Endothelial cell of umbilical vein (primary cell): ENCODE data around the gene SLC66A2. TPM values are rescaled to one million over a fixed set of nuclear protein-coding genes. Genes with fewer than 3 reads are reported as not detected.

ENCODE experiments used
- BruUV-seq: library from RNA; stranded (reverse); fragments of 400-500 nt; replicated peaks from 2 replicates; lab custom pipeline; 2021; lab: Mats Ljungman, UMichigan
- CTCF ChIA-PET: fragments of 300-600, 350-600 bp; sonication (Branson Sonifier 250); formaldehyde crosslinking; loops from one replicate; lab custom pipeline; 2021; ENCODE audit warnings: antibody characterized with exemption, inconsistent platforms; lab: Charles Lee
- POLR2A ChIA-PET: fragments of 300-600, 350-600 bp; sonication (Branson Sonifier 250); formaldehyde crosslinking; loops from one replicate; lab custom pipeline; 2021; ENCODE audit warnings: antibody characterized with exemption, inconsistent platforms; lab: Charles Lee
- DNase-seq: peaks from one replicate; pipeline ENCODE4 v3.0.0-alpha.2; 2011; ENCODE audit warnings: low read depth, low spot score
- FAIRE-seq: peaks from 2 replicates; lab custom pipeline; 2011; peaks lifted over from hg19 to GRCh38; lab: Jason Lieb, UNC
- H2AFZ ChIP-seq: 2 replicates; pipeline ENCODE4 v1.6.0; 2012; ENCODE audit warnings: low read depth, low read length, control low read depth, inconsistent platforms
- H3K27ac ChIP-seq: 2 replicates; pipeline ENCODE4 v1.5.1; 2011; ENCODE audit warnings: low read depth, mild to moderate bottlenecking, control low read depth, low read length, moderate library complexity; ENCODE audit not compliant: insufficient read depth
- H3K27me3 ChIP-seq, 2 experiments: 2 replicates each; pipeline versions ENCODE4 v1.6.0 to v1.6.1; 2011; ENCODE audit warnings: low read length in 2 of 2, mixed read lengths in 1 of 2; ENCODE audit not compliant: control insufficient read depth in 2 of 2, insufficient read depth in 2 of 2
- H3K36me3 ChIP-seq, 2 experiments: 2 replicates in 1 of 2; 3 replicates in 1 of 2; pipeline ENCODE4 v1.5.1; 2011; ENCODE audit warnings: low read length in 2 of 2, mild to moderate bottlenecking in 1 of 2, moderate library complexity in 1 of 2; ENCODE audit not compliant: control insufficient read depth in 2 of 2, insufficient read depth in 2 of 2; ENCODE audit errors: extremely low read depth in 1 of 2
- H3K4me1 ChIP-seq: 3 replicates; pipeline ENCODE4 v1.5.1; 2011; ENCODE audit warnings: mild to moderate bottlenecking, low read length; ENCODE audit not compliant: control insufficient read depth, insufficient read depth; ENCODE audit errors: extremely low read depth
- H3K4me2 ChIP-seq: 2 replicates; pipeline ENCODE4 v1.6.1; 2011; ENCODE audit warnings: low read length, control low read depth, mixed read lengths; ENCODE audit not compliant: insufficient read depth
- H3K4me3 ChIP-seq, 3 experiments: fragments of 200-600 bp in 1 of 3; sonication (generic), shearing (Covaris generic) in 1 of 3; replicated peaks in 1 of 3; 2 replicates each; pipeline ENCODE4 v1.5.1; 2011 to 2016; ENCODE audit warnings: control low read depth in 3 of 3, low read length in 3 of 3, mild to moderate bottlenecking in 2 of 3, inconsistent platforms in 1 of 3, low read depth in 1 of 3, moderate library complexity in 1 of 3; ENCODE audit not compliant: insufficient read depth in 1 of 3
- H3K79me2 ChIP-seq: 2 replicates; pipeline ENCODE4 v1.6.0; 2012; ENCODE audit warnings: low read length, inconsistent platforms; ENCODE audit not compliant: control insufficient read depth, insufficient read depth
- H3K9ac ChIP-seq: replicated peaks from 2 replicates; pipeline ENCODE3; 2011; ENCODE audit warnings: low read length, control low read depth; ENCODE audit not compliant: insufficient read depth; ENCODE audit errors: extremely low read depth
- H3K9me1 ChIP-seq: replicated peaks from 3 replicates; pipeline ENCODE4 v1.6.0; 2011; ENCODE audit warnings: mild to moderate bottlenecking, low read length; ENCODE audit not compliant: control insufficient read depth, insufficient read depth; ENCODE audit errors: extremely low read depth
- H3K9me3 ChIP-seq: replicated peaks from 2 replicates; pipeline ENCODE4 v1.5.1; 2012; ENCODE audit warnings: low read length, inconsistent platforms; ENCODE audit not compliant: control insufficient read depth, insufficient read depth
- H4K20me1 ChIP-seq: replicated peaks from 2 replicates; pipeline ENCODE3; 2011; ENCODE audit warnings: mild to moderate bottlenecking, low read length; ENCODE audit not compliant: control insufficient read depth, insufficient read depth; ENCODE audit errors: extremely low read depth
- CTCF ChIP-seq, 2 donors: IDR thresholded peaks; 1 replicate in 1 of 2; 2 replicates in 1 of 2; pipeline ENCODE4 v1.5.1; 2011; ENCODE audit warnings: low read length in 2 of 2, mild to moderate bottlenecking in 2 of 2, moderate library complexity in 2 of 2, control low read depth in 1 of 2, inconsistent platforms in 1 of 2, low read depth in 1 of 2; ENCODE audit not compliant: insufficient read depth in 1 of 2; ENCODE audit errors: extremely low read depth in 1 of 2
- EZH2 ChIP-seq: IDR thresholded peaks from 2 replicates; pipeline ENCODE4 v1.6.1; 2012; ENCODE audit warnings: borderline replicate concordance, low read depth, mild to moderate bottlenecking, moderate library complexity, low read length, inconsistent platforms; ENCODE audit not compliant: severe bottlenecking
- FOS ChIP-seq: IDR thresholded peaks from 2 replicates; pipeline ENCODE4 v1.6.1; 2011; ENCODE audit warnings: mild to moderate bottlenecking, low read length, moderate library complexity, borderline replicate concordance; ENCODE audit not compliant: insufficient read depth
- GATA2 ChIP-seq: IDR thresholded peaks from 2 replicates; pipeline ENCODE4 v1.7.0; 2011; ENCODE audit warnings: low read depth, mild to moderate bottlenecking, moderate library complexity, mixed read lengths, low read length; ENCODE audit not compliant: insufficient read length, insufficient read depth
- JUN ChIP-seq: IDR thresholded peaks from 2 replicates; pipeline ENCODE4 v1.6.1; 2011; ENCODE audit warnings: borderline replicate concordance, low read depth; ENCODE audit not compliant: insufficient read length, insufficient read depth
- MAX ChIP-seq: IDR thresholded peaks from 2 replicates; pipeline ENCODE4 v1.6.1; 2011; ENCODE audit not compliant: insufficient read depth, insufficient read length
- MYC ChIP-seq: IDR thresholded peaks from one replicate; pipeline ENCODE4 v1.6.1; 2011; ENCODE audit warnings: mild to moderate bottlenecking, low read depth, low read length
- POLR2A ChIP-seq: IDR thresholded peaks from 2 replicates; pipeline ENCODE4 v1.6.1; 2012; ENCODE audit warnings: low read depth, mild to moderate bottlenecking, control low read depth, low read length
- POLR2AphosphoS5 ChIP-seq: IDR thresholded peaks from 2 replicates; pipeline ENCODE4 v1.6.1; 2012; ENCODE audit warnings: low read depth, mild to moderate bottlenecking, control low read depth, low read length, moderate library complexity; ENCODE audit not compliant: insufficient read depth
- dilution Hi-C: fragments of 300-500 bp; cut with MboI; formaldehyde crosslinking; loops from one replicate; pipeline ENCODE4 v1.15.0; 2019; ENCODE audit warnings: low sequenced_read_pairs; ENCODE audit not compliant: extremely low pct_ligation_motif_present
- intact Hi-C: fragments of 100-400 bp; cut with micrococcal nuclease; formaldehyde crosslinking; loops from one replicate; pipeline ENCODE4 v1.10.0; 2022
- polyA plus RNA-seq, 4 experiments: library from polyadenylated mRNA; depleted of rRNA in 3 of 4; stranded (reverse) in 3 of 4; unstranded in 1 of 4; fragments of >200 nt; gene quantifications; 2 replicates each; pipeline versions ENCODE4 v1.2.1 to v1.2.3, GENCODE V29; 2011 to 2012; ENCODE audit warnings: missing spikeins in 1 of 4
- total RNA-seq: library from RNA; stranded (reverse); gene quantifications from 2 replicates; pipeline ENCODE4 v1.2.3, GENCODE V29; 2021

SLC66A2 gene
- total and polyA plus RNA-seq, 2 donors (not counting 3 experiments of a cell fraction or from before 2014, with no cell fraction given), result 32.5 to 37.1 TPM

DNA sequence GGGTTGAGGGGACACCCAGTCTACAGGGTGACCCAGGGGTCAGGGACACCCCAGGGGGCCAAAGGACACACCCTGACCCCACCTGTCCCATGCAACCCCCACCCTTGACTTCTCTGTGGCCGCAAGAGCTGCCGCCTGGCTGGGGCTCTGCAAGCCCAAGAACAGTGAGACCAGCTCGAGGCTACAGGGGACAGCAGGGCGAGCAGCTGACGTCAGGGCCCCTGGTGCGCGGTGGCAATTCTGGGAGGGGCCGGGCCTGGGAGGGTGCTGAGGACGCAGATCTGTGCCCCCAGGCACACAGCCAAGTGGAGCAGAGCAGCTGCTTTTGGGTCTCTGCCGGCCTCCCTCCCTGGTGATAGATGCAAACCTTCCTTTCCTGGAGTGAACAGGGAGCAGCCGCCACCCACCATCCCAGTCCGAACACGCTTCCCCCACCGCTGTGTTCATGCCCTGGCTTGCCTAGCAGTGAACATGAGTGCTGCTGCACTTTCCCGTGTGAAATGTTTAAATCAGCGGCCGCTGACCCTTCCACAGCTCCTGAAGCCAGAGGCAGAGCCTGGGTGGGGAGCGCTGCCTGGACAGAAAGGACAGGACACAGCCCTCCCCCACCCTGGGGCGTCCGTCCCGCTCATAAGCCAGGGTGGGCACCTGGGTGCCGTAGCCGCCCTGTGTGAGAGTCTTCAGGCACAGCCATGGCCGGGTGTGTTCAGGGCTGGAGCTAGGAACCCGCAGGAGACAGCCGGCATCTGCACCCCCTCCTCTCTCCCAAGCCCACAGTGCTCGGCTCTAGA lies 46.9 kb downstream of the SLC66A2 start:
- DNase-seq (no peak), FAIRE-seq (no peak)
- peaks cover 0 to 3% of the 10 kb centered on the region in 2 experiments for H3K36me3 ChIP-seq
- no peak overlapping the region for H2AFZ ChIP-seq
- H3K27me3 ChIP-seq, result no peaks in the 10 kb centered on the region
- no TSS peak for BruUV-seq
- no peaks in the 10 kb centered on the region for H4K20me1 ChIP-seq
- H3K4me1 ChIP-seq, result no peaks in the 10 kb centered on the region
- no peak overlapping the region for H3K4me2 ChIP-seq
- CTCF ChIA-PET, result no interaction called here
- H3K27ac ChIP-seq, result no peak overlapping the region
- H3K4me3 ChIP-seq, result no peak overlapping the region
- no peaks in the 10 kb centered on the region for H3K79me2 ChIP-seq
- TF ChIP-seq MYC (no peak), JUN (no peak), GATA2 (no peak), CTCF (IDR thresholded peaks at IDR 0.05; ENCODE audit: extremely low read depth in 1 of 2, insufficient read depth in 1 of 2, low read depth in 1 of 2, low read length in 2 of 2) (no peak), POLR2A (no peak), FOS (no peak), POLR2AphosphoS5 (no peak), EZH2 (no peak), MAX (no peak)
- no peak overlapping the region for H3K9ac ChIP-seq
- H3K9me1 ChIP-seq, result no peaks in the 10 kb centered on the region
- H3K9me3 ChIP-seq, result no peaks in the 10 kb centered on the region
- intact Hi-C loops, result no loop called here
- dilution Hi-C loops, result no loop called here
- POLR2A ChIA-PET, result no interaction called here
